Inflammatory macrophage (primary cell): ENCODE measurements around the gene GLRX3.

Source experiments
- DNase-seq, 2 donors: peaks; one replicate each; pipeline ENCODE4 v3.0.0-alpha.2; 2020 to 2022

GLRX3 gene

GRCh38 chr10:130137659-130138478 lies 1.7 kb downstream of the GLRX3 start:
- no peak for DNase-seq

GRCh38 chr10:130138479-130138866 lies 2.3 kb downstream of the GLRX3 start:
- DNase-seq = peak; percentile 10 to 59

- no peak for DNase-seq
Observed at GRCh38 chr10:130140425-130140824, 4.2 kb downstream of the GLRX3 start.

- no peak for DNase-seq
Observed at GRCh38 chr10:130141038-130141437, 4.8 kb downstream of the GLRX3 start.

GRCh38 chr10:130141460-130141859 lies 5.3 kb downstream of the GLRX3 start:
- no peak for DNase-seq

- DNase-seq = no peak
Observed at GRCh38 chr10:130141878-130142277, 5.7 kb downstream of the GLRX3 start.

GRCh38 chr10:130146042-130146441 lies 9.9 kb downstream of the GLRX3 start:
- DNase-seq = no peak

GRCh38 chr10:130159192-130159794 lies 23.1 kb downstream of the GLRX3 start:
- DNase-seq = no peak

- DNase-seq = no peak
Observed at GRCh38 chr10:130160775-130161174, 24.6 kb downstream of the GLRX3 start.

GRCh38 chr10:130161331-130161730 lies 25.1 kb downstream of the GLRX3 start:
- DNase-seq = no peak

- no peak for DNase-seq
Observed at GRCh38 chr10:130167193-130167592, 31.0 kb downstream of the GLRX3 start.

- DNase-seq = no peak
Observed at GRCh38 chr10:130167707-130168106, 31.5 kb downstream of the GLRX3 start.

- no peak for DNase-seq
Observed at GRCh38 chr10:130169136-130169859, 33.1 kb downstream of the GLRX3 start.

GRCh38 chr10:130171196-130171595 lies 35.0 kb downstream of the GLRX3 start:
- DNase-seq = peak; percentile 20 to 36

GRCh38 chr10:130174328-130174727 lies 38.1 kb downstream of the GLRX3 start:
- no peak for DNase-seq

- no peak for DNase-seq
Observed at GRCh38 chr10:130175074-130175473, 38.9 kb downstream of the GLRX3 start.

GRCh38 chr10:130177250-130177649 lies 41.1 kb downstream of the GLRX3 start:
- no peak for DNase-seq

GRCh38 chr10:130179640-130180039 lies 43.4 kb downstream of the GLRX3 start:
- peak; percentile 42 to 56 for DNase-seq

- no peak for DNase-seq
Observed at GRCh38 chr10:130180416-130180815, 44.2 kb downstream of the GLRX3 start.

GRCh38 chr10:130181858-130182257 lies 45.7 kb downstream of the GLRX3 start:
- no peak for DNase-seq

- no peak for DNase-seq
Observed at GRCh38 chr10:130185591-130185990, 49.4 kb downstream of the GLRX3 start.

- no peak for DNase-seq
Observed at GRCh38 chr10:130188195-130189175, 52.3 kb downstream of the GLRX3 start.
